Measurements from ENCODE around the gene SUN2. TPM values are rescaled to one million over a fixed set of nuclear protein-coding genes. Genes with fewer than 3 reads are reported as not detected.
"Not testable (repeated sequence)": the region's sequence is repeated elsewhere in the genome, so short reads cannot be mapped to it uniquely, and the experiment has no call there.

The SUN2 gene, protein sequence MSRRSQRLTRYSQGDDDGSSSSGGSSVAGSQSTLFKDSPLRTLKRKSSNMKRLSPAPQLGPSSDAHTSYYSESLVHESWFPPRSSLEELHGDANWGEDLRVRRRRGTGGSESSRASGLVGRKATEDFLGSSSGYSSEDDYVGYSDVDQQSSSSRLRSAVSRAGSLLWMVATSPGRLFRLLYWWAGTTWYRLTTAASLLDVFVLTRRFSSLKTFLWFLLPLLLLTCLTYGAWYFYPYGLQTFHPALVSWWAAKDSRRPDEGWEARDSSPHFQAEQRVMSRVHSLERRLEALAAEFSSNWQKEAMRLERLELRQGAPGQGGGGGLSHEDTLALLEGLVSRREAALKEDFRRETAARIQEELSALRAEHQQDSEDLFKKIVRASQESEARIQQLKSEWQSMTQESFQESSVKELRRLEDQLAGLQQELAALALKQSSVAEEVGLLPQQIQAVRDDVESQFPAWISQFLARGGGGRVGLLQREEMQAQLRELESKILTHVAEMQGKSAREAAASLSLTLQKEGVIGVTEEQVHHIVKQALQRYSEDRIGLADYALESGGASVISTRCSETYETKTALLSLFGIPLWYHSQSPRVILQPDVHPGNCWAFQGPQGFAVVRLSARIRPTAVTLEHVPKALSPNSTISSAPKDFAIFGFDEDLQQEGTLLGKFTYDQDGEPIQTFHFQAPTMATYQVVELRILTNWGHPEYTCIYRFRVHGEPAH
- total RNA-seq, result 100 to 1,000 TPM in 1 of 2 donors, 10 to 100 TPM in 1; 75.5 to 220 TPM
- polyA plus RNA-seq, result 100 to 1,000 TPM in 1 of 2 donors, 10 to 100 TPM in 1; 58.6 to 138 TPM
- long read RNA-seq, donor 1, partial matches to known transcripts, result 16 of 23 reads
- long read RNA-seq, donor 1, other reads (novel, unspliced or antisense), result 7 of 23 reads
- long read RNA-seq, donor 2, result 0 reads
- long read RNA-seq, donor 3, partial matches to known transcripts, result 0 of 1 reads
- long read RNA-seq, donor 3, other reads (novel, unspliced or antisense), result 0 of 1 reads
- long read RNA-seq, donor 4, result 0 reads
- long read RNA-seq, donor 5, partial matches to known transcripts, result 0 of 9 reads
- long read RNA-seq, donor 5, other reads (novel, unspliced or antisense), result 8 of 9 reads

- H3K9me3 ChIP-seq (ENCODE audit: control insufficient read depth in 4 of 4, insufficient read depth in 3 of 4, low read length in 3 of 4), result peaks cover 0 to 2% (median 0%) of the 10 kb centered on the region in 4 donors
- H3K36me3 ChIP-seq (ENCODE audit: control insufficient read depth in 4 of 4, insufficient read depth in 4 of 4, low read length in 4 of 4), result peaks cover 6 to 17% (median 12%) of the 10 kb centered on the region in 4 donors
- H3K9ac ChIP-seq (ENCODE audit: insufficient read depth in 1 of 2, low read length in 2 of 2), result peak within 1 kb of the TSS; percentile 25 to 68
- no peak for TF ChIP-seq CTCF (IDR thresholded peaks at IDR 0.05; ENCODE audit: control extremely low read depth, extremely low read depth)
- no peaks in the 10 kb centered on the region for H3K27me3 ChIP-seq (ENCODE audit: control insufficient read depth in 3 of 3, insufficient read depth in 3 of 3, low read length in 2 of 3)
- peak within 1 kb of the TSS; percentile 52 for H3K4me3 ChIP-seq
- DNase-seq (peak; percentile 86 to 93 (median 92)), ATAC-seq (ENCODE audit: insufficient read depth, low FRiP score) (peak; percentile 86)
- H3K27ac ChIP-seq (ENCODE audit: low read depth in 1 of 2, low read length in 1 of 2), result peak within 1 kb of the TSS; percentile 91 to 92
- WGBS, 2 donors, result 0 to 1% methylated on average over 60 to 68 of the region's 68 CpGs
- peaks cover 0 to 18% (median 8%) of the 10 kb centered on the region in 5 donors for H3K4me1 ChIP-seq (ENCODE audit: control insufficient read depth in 5 of 5, insufficient read depth in 5 of 5, low read length in 5 of 5)
These were observed at the start of gene SUN2 for GRCh38 chr22:38755911-38756532. SUN2 (minus strand) TSS chr22:38755998; CDS start chr22:38752628, 3,370 bp downstream.

DNA sequence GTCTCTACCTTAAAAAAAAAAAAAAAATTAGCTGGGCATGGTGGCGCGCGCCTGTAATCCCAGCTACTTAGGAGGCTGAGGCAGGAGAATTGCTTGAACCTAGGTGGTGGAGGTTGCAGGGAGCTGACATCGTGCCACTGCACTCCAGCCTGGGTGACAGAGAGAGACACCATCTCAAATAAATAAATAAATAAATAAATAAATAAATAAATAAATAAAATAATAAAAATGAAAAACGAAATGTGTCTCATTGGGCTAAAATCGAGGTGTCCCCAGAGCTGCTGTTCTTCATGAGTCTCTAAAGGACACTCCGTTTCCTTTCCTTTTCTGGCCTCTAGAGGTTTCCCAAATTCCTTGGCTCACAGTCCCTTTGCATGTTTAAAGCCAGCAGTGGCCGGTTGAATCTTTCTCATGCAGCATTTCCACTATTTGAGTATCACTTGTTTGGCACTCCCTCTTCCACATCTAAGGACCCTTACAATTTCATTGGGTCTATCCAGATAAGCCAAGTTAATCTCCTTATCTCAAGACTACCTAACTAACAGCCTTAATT lies 49.3 kb upstream of the SUN2 start:
- not testable (repeated sequence) for H3K9ac ChIP-seq (ENCODE audit: insufficient read depth in 1 of 2, low read length in 2 of 2); ATAC-seq (ENCODE audit: insufficient read depth, low FRiP score); H3K9me3 ChIP-seq (ENCODE audit: control insufficient read depth in 4 of 4, insufficient read depth in 3 of 4, low read length in 3 of 4); H3K36me3 ChIP-seq (ENCODE audit: control insufficient read depth in 4 of 4, insufficient read depth in 4 of 4, low read length in 4 of 4); H3K4me1 ChIP-seq (ENCODE audit: control insufficient read depth in 5 of 5, insufficient read depth in 5 of 5, low read length in 5 of 5); H3K27ac ChIP-seq (ENCODE audit: low read depth in 1 of 2, low read length in 1 of 2); H3K4me3 ChIP-seq
- H3K27me3 ChIP-seq (ENCODE audit: control insufficient read depth in 3 of 3, insufficient read depth in 3 of 3, low read length in 2 of 3), result peaks cover 0 to 12% (median 0%) of the 10 kb centered on the region in 3 donors
- WGBS, 2 donors, result 75 to 83% methylated on average over 8 of the region's 8 CpGs
- peak in 1 of 3 donors; percentile 15 for DNase-seq

- DNase-seq (peak; percentile 89 to 95 (median 90)), ATAC-seq (ENCODE audit: insufficient read depth, low FRiP score) (no peak)
- Histone ChIP-seq H3K4me1 (ENCODE audit: control insufficient read depth in 5 of 5, insufficient read depth in 5 of 5, low read length in 5 of 5) (no peaks in the 10 kb centered on the region), H3K9ac (ENCODE audit: insufficient read depth in 1 of 2, low read length in 2 of 2) (no peak overlapping the region), H3K27ac (ENCODE audit: low read depth in 1 of 2, low read length in 1 of 2) (no peak overlapping the region), H3K4me3 (no peak overlapping the region), H3K9me3 (ENCODE audit: control insufficient read depth in 4 of 4, insufficient read depth in 3 of 4, low read length in 3 of 4) (peaks cover 0 to 7% (median 0%) of the 10 kb centered on the region in 4 donors), H3K27me3 (ENCODE audit: control insufficient read depth in 3 of 3, insufficient read depth in 3 of 3, low read length in 2 of 3) (peaks cover 0 to 18% (median 0%) of the 10 kb centered on the region in 3 donors), H3K36me3 (ENCODE audit: control insufficient read depth in 4 of 4, insufficient read depth in 4 of 4, low read length in 4 of 4) (no peaks in the 10 kb centered on the region)
- TF ChIP-seq CTCF (IDR thresholded peaks at IDR 0.05; ENCODE audit: control extremely low read depth, extremely low read depth), result no peak
- WGBS, 2 donors, result 32 to 48% methylated on average over 10 of the region's 10 CpGs
These were observed 46.9 kb upstream of the SUN2 start for GRCh38 chr22:38802671-38803121.
